ENCODE measurements around the gene VPS13C. TPM values are rescaled to one million over a fixed set of nuclear protein-coding genes. Genes with fewer than 3 reads are reported as not detected.
"Not testable (repeated sequence)": the region's sequence is repeated elsewhere in the genome, so short reads cannot be mapped to it uniquely, and the experiment has no call there.

VPS13C gene
- total RNA-seq, 1 experiment from 2014 or later = 6.5 TPM

DNA sequence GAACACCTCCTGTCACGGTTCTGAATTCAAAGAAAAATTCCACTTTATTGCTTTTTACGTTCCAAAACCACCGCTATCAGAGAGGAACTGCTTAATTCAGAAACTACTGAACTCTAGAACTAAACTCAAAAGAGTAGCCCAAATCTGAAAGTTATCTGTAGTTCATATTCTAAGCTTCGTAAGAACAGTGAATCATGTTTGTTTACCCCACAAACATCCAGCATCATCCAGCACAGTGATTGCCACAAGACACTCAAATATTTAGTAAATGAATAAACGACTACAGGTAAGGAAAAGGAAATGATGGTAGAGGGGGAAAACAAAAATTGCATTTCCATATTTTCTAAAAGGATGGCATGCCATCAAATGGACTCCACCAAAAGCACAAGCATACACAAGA lies 32.3 kb downstream of the VPS13C start:
- no peak overlapping the region for H3K4me3 ChIP-seq (ENCODE audit: insufficient read depth, low read depth, low read length)
- no peaks in the 10 kb centered on the region; the same call in 1 of the 2 replicates for H3K36me3 ChIP-seq (replicated peaks; ENCODE audit: control insufficient read depth, insufficient read depth, low read length)
- no peak for DNase-seq
- H3K27me3 ChIP-seq (ENCODE audit: control insufficient read depth, insufficient read depth, low read length) = no peaks in the 10 kb centered on the region

DNA sequence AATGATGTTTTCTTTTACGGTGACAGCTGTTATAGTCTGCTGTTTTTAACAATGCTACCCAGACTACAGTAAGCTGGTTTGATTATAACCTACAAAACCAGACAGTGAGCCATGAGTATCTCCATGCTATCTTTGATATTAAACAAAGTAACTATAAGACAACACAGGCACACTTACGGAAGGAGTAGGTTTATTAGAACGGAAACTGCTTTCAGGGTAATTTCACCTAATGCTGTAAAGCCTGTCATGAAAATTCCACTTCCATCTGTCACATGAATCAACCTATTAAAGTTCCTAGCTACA lies 33.0 kb downstream of the VPS13C start:
- no peaks in the 10 kb centered on the region for H3K27me3 ChIP-seq (ENCODE audit: control insufficient read depth, insufficient read depth, low read length)
- no peak for DNase-seq
- no peak overlapping the region for H3K4me3 ChIP-seq (ENCODE audit: insufficient read depth, low read depth, low read length)
- no peaks in the 10 kb centered on the region; the same call in 1 of the 2 replicates for H3K36me3 ChIP-seq (replicated peaks; ENCODE audit: control insufficient read depth, insufficient read depth, low read length)

DNA sequence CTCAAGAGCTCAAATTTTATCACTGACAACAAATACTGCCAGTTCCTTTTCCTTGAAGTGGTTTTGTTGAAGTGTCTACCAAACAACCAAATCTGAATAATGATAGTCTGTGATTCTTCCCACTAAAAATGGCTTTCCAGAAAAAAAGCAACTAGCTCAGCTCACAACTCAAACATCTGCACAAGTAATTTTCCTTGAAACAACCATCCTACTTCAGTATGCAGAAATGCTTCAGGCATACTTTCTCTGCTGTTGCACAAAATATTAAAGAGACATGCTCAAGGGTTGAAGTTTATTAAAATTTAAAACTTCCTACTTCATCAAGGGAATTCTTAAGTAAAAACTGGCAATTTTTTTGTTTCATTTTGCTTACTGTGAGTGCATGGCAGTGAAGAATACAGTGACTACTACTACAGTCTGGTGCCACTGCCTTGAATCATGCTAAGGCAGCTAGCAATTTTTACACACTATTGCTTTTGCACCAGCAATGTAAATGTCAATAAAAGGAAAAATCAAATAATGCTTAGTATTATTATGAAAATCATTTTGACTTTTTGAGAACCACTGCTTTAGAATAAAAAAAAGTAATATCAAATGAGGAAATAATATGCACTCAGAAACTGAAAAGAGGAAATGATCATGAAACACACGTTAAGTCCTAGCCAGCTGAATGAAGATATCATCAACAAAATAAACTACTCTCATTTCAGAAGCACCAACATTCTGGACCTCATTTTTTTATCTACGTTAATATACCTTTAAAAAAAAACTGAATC lies 33.6 kb downstream of the VPS13C start:
- DNase-seq = no peak
- Histone ChIP-seq H3K36me3 (replicated peaks; ENCODE audit: control insufficient read depth, insufficient read depth, low read length) (no peaks in the 10 kb centered on the region; the same call in 1 of the 2 replicates), H3K27me3 (ENCODE audit: control insufficient read depth, insufficient read depth, low read length) (no peaks in the 10 kb centered on the region), H3K4me3 (ENCODE audit: insufficient read depth, low read depth, low read length) (no peak overlapping the region)

DNA sequence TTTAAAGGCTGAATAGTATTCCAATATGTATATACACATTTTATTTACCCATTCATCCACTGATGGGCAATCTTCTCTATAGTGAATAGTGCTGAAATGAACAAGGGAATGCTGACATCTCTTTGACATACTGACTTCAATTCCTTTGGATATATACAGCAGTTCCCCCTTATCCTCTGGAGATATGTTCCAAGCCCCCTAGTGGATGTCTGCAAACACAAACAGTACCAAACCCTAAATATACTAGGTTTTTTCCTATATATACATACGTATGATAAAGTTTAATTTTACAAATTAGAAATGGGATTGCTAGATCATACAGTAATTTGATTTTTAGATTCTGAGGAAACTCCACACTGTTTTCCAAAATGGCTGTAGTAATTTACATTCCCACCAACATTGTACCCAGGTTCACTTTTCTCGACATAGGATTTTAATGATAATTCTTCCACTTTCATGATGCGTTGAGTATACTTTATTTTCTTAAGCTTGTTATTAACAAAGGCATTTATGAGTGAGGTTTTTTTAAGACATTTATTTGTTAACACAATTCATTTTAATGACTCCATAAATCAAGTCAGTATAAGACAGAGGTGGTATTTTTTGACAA lies 38.2 kb downstream of the VPS13C start:
- no peaks in the 10 kb centered on the region; the same call in 1 of the 2 replicates for H3K36me3 ChIP-seq (replicated peaks; ENCODE audit: control insufficient read depth, insufficient read depth, low read length)
- DNase-seq = no peak
- H3K4me3 ChIP-seq (ENCODE audit: insufficient read depth, low read depth, low read length) = no peak overlapping the region
- H3K27me3 ChIP-seq (ENCODE audit: control insufficient read depth, insufficient read depth, low read length) = no peaks in the 10 kb centered on the region

DNA sequence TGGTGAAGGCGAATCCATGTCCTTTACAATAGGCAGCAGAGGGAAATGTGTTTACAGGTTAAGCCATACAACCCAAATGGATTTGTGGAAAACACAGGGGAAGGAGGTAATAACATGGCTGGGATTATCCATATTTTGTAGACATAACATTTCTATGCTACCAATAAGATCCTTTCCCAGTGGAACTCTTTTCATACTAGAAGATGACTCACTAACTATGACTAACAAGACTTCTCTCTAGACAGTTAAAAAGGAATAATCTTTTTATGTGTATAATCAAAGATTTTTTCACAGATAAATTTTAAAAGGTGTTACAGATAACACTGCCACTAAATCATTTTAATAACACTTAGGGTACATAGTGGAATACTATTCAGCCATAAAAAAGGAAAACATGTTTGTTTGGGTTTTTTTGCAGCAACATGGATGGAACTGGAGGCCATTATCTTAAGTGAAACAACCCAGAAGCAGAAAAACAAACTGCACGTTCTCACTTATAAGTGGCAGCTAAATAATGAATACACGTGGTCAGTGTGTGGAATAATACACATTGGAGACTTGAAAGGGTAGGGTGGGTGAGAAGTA lies 39.6 kb downstream of the VPS13C start:
- DNase-seq = no peak
- H3K27me3 ChIP-seq (ENCODE audit: control insufficient read depth, insufficient read depth, low read length) = no peaks in the 10 kb centered on the region
- no peaks in the 10 kb centered on the region; the same call in 1 of the 2 replicates for H3K36me3 ChIP-seq (replicated peaks; ENCODE audit: control insufficient read depth, insufficient read depth, low read length)
- H3K4me3 ChIP-seq (ENCODE audit: insufficient read depth, low read depth, low read length) = no peak overlapping the region

DNA sequence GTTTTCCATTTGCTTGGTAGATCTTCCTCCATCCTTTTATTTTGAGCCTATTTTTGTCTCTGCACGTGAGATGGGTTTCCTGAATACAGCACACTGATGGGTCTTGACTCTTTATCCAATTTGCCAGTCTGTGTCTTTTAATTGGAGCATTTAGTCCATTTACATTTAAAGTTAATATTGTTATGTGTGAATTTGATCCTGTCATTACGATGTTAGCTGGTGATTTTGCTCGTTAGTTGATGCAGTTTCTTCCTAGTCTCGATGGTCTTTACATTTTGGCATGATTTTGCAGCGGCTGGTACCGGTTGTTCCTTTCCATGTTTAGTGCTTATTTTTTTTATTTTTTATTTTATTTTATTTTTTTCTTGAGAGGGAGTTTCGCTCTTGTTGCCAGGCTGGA lies 54.9 kb downstream of the VPS13C start:
- not testable (repeated sequence) for DNase-seq; H3K36me3 ChIP-seq (replicated peaks; ENCODE audit: control insufficient read depth, insufficient read depth, low read length); H3K27me3 ChIP-seq (ENCODE audit: control insufficient read depth, insufficient read depth, low read length); H3K4me3 ChIP-seq (ENCODE audit: insufficient read depth, low read depth, low read length)

DNA sequence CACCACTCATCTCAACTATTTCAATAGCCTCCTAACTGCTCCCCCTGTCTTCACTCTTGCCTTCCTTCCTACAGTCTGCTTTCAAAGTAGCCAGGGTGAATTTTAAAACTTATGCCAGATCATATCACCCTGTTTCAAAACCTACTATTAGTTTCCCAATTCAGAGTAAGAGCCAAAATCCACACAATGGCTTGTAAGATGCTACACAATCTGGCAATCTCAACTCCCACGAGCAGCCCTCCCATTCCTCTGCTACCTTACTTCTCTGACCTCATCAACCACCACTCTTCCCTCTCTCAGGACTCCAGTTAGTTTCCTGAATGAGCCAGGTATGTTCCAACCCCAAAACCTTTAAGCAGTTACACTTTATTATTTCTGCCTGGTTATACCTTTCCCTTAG lies 62.5 kb downstream of the VPS13C start:
- Histone ChIP-seq H3K4me3 (ENCODE audit: insufficient read depth, low read depth, low read length) (no peak overlapping the region), H3K27me3 (ENCODE audit: control insufficient read depth, insufficient read depth, low read length) (no peaks in the 10 kb centered on the region), H3K36me3 (replicated peaks; ENCODE audit: control insufficient read depth, insufficient read depth, low read length) (no peaks in the 10 kb centered on the region)
- no peak for DNase-seq

DNA sequence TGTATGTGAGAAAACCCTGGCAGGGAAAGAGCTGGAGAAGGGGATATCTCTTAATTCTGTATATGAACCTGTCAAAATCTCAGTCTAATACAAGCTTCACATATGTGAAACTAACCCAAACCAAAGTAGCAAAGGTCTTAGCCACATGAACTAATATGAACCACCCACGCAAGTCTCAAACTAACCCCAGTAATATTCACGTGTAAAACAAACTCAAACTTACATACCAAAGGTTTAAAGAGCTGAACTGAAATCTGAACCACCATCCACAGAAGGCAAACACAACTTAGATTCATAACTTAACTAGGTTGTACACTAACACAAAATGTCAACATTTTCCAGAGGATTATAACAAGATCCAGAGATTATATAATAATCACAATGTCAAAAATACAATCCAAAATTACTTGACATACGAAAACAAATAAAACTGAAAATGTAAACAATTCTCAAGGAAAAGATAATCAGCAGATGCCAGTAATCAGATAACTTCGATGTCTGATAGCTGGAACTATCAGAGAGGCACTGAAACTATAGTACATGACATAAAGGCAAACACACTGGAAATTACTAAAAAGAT lies 64.1 kb downstream of the VPS13C start:
- Histone ChIP-seq H3K4me3 (ENCODE audit: insufficient read depth, low read depth, low read length) (no peak overlapping the region), H3K36me3 (replicated peaks; ENCODE audit: control insufficient read depth, insufficient read depth, low read length) (no peaks in the 10 kb centered on the region), H3K27me3 (ENCODE audit: control insufficient read depth, insufficient read depth, low read length) (no peaks in the 10 kb centered on the region)
- no peak for DNase-seq

DNA sequence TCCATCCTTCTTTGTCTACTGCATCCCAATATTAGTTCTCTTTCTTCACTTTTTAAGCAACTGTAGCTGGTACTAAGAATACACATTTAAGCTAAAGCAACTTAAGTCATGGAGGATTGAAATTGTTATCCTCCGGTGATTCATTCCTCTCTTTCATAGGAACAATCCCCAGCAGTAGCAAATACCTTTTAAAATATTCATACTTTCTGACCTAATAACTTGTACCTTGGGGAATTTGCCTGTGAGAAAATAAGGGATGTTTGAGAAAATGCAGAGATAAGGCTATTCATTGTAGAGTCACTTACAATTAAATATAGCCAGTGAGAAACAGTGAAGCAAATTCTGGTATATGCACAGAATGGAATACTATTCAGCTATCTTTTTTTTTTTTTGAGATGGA lies 66.0 kb downstream of the VPS13C start:
- H3K4me3 ChIP-seq (ENCODE audit: insufficient read depth, low read depth, low read length) = no peak overlapping the region
- no peaks in the 10 kb centered on the region for H3K36me3 ChIP-seq (replicated peaks; ENCODE audit: control insufficient read depth, insufficient read depth, low read length)
- H3K27me3 ChIP-seq (ENCODE audit: control insufficient read depth, insufficient read depth, low read length) = no peaks in the 10 kb centered on the region
- DNase-seq = no peak

DNA sequence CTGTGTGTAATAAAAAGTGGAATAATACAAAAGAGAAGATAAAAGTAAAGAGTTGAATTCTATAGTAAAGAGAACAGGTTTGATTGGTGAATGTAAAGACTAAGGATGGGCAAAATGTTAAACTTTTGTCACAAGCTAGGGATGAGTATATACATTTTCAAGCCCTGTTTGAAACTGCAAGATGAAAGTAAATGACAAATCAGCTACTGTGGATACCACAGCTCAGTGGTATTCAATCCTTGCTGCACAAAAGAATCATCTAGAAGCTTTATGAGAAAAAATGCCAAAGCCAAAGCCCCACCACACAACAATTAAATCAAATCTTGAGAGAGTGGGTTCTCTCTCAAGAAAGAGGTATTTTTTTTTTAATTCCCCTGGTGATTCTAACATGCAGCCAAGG lies 67.7 kb downstream of the VPS13C start:
- H3K27me3 ChIP-seq (ENCODE audit: control insufficient read depth, insufficient read depth, low read length) = no peaks in the 10 kb centered on the region
- DNase-seq = no peak
- H3K36me3 ChIP-seq (replicated peaks; ENCODE audit: control insufficient read depth, insufficient read depth, low read length) = no peaks in the 10 kb centered on the region
- H3K4me3 ChIP-seq (ENCODE audit: insufficient read depth, low read depth, low read length) = no peak overlapping the region

DNA sequence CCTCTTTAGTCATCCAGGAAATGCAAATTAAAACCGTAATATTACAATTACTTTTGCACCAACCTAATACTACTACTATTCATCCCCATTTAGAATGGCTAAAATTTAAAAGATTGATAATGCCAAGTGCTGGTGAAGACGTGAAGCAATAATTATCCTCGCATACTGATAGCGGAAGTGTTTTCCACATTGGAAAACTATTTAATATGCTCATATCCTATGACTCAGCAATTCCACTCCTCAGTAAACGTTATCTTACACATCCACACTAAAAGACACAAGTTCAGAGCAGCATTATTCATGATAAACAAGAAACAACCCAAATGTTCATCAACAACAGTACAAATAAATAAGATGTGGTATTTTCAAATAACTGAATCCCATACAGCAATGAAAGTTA lies 70.6 kb downstream of the VPS13C start:
- Histone ChIP-seq H3K4me3 (ENCODE audit: insufficient read depth, low read depth, low read length) (no peak overlapping the region), H3K27me3 (ENCODE audit: control insufficient read depth, insufficient read depth, low read length) (no peaks in the 10 kb centered on the region), H3K36me3 (replicated peaks; ENCODE audit: control insufficient read depth, insufficient read depth, low read length) (no peaks in the 10 kb centered on the region)
- DNase-seq = no peak

DNA sequence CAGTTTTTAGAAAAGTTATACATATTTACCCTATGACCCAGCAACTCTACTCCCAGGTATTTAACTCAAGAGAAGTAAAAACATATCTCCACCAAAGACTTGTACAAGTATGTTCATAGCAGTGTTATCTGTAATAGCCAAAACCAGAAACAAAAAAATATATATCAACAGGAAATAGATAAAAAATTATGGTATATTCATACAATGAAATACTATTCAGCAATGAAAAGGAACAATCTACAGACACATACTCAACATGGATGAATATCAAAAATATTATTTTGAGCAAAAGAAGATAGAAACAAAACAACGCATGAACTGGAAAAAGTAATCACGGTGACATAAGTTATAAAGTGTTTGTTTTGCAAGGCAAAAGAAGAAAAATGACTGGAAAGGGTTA lies 72.4 kb downstream of the VPS13C start:
- no peaks in the 10 kb centered on the region for H3K36me3 ChIP-seq (replicated peaks; ENCODE audit: control insufficient read depth, insufficient read depth, low read length)
- DNase-seq = no peak
- no peaks in the 10 kb centered on the region for H3K27me3 ChIP-seq (ENCODE audit: control insufficient read depth, insufficient read depth, low read length)
- no peak overlapping the region for H3K4me3 ChIP-seq (ENCODE audit: insufficient read depth, low read depth, low read length)

DNA sequence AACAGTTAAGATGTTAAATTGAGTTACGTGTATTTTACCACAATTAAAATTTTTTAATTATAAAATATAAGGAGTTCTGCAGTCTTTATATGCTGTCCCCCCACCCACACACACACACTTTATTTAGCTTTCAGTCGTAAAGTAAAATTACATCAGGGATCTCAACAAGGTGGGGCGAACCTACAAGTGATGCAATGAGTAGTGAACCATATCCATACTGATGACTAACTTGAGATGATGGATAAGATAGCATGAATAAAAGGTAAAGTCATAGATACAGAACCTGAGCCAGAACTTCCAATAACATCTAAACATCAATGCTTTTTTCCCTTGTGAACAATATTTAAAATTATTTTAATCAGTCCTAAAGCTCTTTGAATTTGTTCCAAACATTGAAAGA lies 77.2 kb downstream of the VPS13C start:
- H3K36me3 ChIP-seq (replicated peaks; ENCODE audit: control insufficient read depth, insufficient read depth, low read length) = no peaks in the 10 kb centered on the region
- H3K4me3 ChIP-seq (ENCODE audit: insufficient read depth, low read depth, low read length) = no peak overlapping the region
- no peaks in the 10 kb centered on the region for H3K27me3 ChIP-seq (ENCODE audit: control insufficient read depth, insufficient read depth, low read length)
- DNase-seq = no peak

DNA sequence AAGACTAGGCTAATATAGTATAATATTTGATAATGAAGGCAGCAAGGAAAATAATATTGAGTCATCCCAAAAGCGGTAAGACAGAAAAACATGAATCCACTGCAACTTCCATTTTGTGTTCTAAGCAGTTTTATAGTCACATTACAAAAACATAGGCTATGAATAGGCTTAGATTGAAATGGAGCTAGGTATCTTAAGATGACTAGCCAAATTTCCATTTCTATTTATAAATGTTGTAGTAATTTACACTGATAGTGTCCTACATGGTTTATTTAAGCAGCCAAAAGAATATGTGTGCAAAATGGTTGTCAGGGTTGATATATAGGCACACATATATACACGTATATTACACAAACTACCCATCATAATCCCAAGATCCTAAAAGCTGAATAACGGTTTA lies 82.0 kb downstream of the VPS13C start:
- DNase-seq = no peak
- Histone ChIP-seq H3K4me3 (ENCODE audit: insufficient read depth, low read depth, low read length) (no peak overlapping the region), H3K36me3 (replicated peaks; ENCODE audit: control insufficient read depth, insufficient read depth, low read length) (no peaks in the 10 kb centered on the region), H3K27me3 (ENCODE audit: control insufficient read depth, insufficient read depth, low read length) (no peaks in the 10 kb centered on the region)

DNA sequence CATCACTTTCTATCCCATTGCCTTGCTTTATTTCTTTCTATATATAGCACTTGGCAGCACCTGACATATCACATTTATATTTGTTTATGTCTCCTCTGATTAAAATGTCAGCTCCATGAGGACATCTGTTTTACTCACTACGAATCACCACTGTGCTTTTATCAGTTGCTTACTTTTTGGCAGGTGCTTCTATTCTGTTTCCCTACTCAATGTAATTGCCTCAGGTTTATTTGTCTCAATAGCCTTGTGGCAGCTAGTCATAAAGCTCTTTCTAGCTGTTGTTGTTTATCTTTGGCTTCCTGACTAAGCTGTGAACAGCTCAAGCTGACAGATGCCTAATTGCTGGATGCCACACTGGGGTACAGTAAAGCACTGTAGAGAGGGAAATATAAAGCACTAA lies 85.5 kb downstream of the VPS13C start:
- H3K27me3 ChIP-seq (ENCODE audit: control insufficient read depth, insufficient read depth, low read length) = no peaks in the 10 kb centered on the region
- H3K4me3 ChIP-seq (ENCODE audit: insufficient read depth, low read depth, low read length) = no peak overlapping the region
- no peak for DNase-seq
- no peaks in the 10 kb centered on the region; the same call in 1 of the 2 replicates for H3K36me3 ChIP-seq (replicated peaks; ENCODE audit: control insufficient read depth, insufficient read depth, low read length)
